GM23338 (cell line): ENCODE data around the gene RAB29. TPM values are rescaled to one million over a fixed set of nuclear protein-coding genes. Genes with fewer than 3 reads are reported as not detected.

Experiments used
- ATAC-seq: fragments of 200-7000 bp; cut with Tn5 transposase; 3 replicates; pipeline ENCODE4 v1.9.1; 2020
- DNase-seq: peaks from one replicate; pipeline ENCODE4 v3.0.0-alpha.2; 2015; ENCODE audit warnings: low spot score
- H2AFZ ChIP-seq: fragments of 200-600 bp; sonication (generic); 2 replicates; pipeline ENCODE4 v1.8.0; 2016; ENCODE audit warnings: antibody characterized with exemption, mild to moderate bottlenecking, moderate library complexity
- H3F3A ChIP-seq: fragments of 200-600 bp; sonication (generic); replicated peaks from 2 replicates; pipeline ENCODE4 v1.8.0; 2017; ENCODE audit warnings: antibody characterized with exemption, mixed run types, low read depth
- H3K27ac ChIP-seq: fragments of 200-600 bp; sonication (generic); 2 replicates; pipeline ENCODE4 v1.6.1; 2016; ENCODE audit warnings: low read depth
- H3K27me3 ChIP-seq: fragments of 200-600 bp; sonication (generic); 2 replicates; pipeline ENCODE4 v1.8.0; 2016; ENCODE audit warnings: mild to moderate bottlenecking, mixed run types, moderate library complexity; ENCODE audit not compliant: insufficient read depth
- H3K36me3 ChIP-seq: fragments of 200-600 bp; sonication (generic); 2 replicates; pipeline ENCODE4 v1.8.0; 2016; ENCODE audit warnings: mild to moderate bottlenecking; ENCODE audit not compliant: insufficient read depth
- H3K4me1 ChIP-seq: fragments of 200-600 bp; sonication (generic); 2 replicates; pipeline ENCODE4 v1.8.0; 2016; ENCODE audit warnings: mild to moderate bottlenecking, moderate library complexity; ENCODE audit not compliant: insufficient read depth
- H3K4me2 ChIP-seq: fragments of 200-600 bp; sonication (generic); 2 replicates; pipeline ENCODE4 v1.7.1; 2017; ENCODE audit warnings: mixed run types
- H3K4me3 ChIP-seq: fragments of 200-600 bp; sonication (generic); 2 replicates; pipeline ENCODE4 v1.6.1; 2016; ENCODE audit warnings: mixed run types
- H3K79me2 ChIP-seq: fragments of 200-600 bp; sonication (generic); replicated peaks from 2 replicates; pipeline ENCODE4 v1.8.0; 2017; ENCODE audit warnings: mild to moderate bottlenecking; ENCODE audit not compliant: insufficient read depth
- H3K9me2 ChIP-seq: fragments of 200-600 bp; sonication (generic); 2 replicates; pipeline ENCODE4 v1.8.0; 2017; ENCODE audit not compliant: insufficient read depth
- H4K20me1 ChIP-seq: fragments of 200-600 bp; sonication (generic); replicated peaks from 2 replicates; pipeline ENCODE4 v1.8.0; 2017; ENCODE audit warnings: mild to moderate bottlenecking; ENCODE audit not compliant: insufficient read depth
- H3K27ac Mint-ChIP-seq: 2 replicates; pipeline ENCODE4 v1.8.0; 2020; ENCODE audit warnings: inconsistent platforms, mild to moderate bottlenecking, moderate library complexity, mixed read lengths
- H3K27me3 Mint-ChIP-seq: 3 replicates; pipeline ENCODE4 v1.8.0; 2022; ENCODE audit warnings: low read depth, mild to moderate bottlenecking, moderate library complexity, mixed read lengths, inconsistent platforms; ENCODE audit not compliant: insufficient read depth, poor library complexity
- H3K36me3 Mint-ChIP-seq: 3 replicates; pipeline ENCODE4 v1.8.0; 2021; ENCODE audit warnings: low read depth, mild to moderate bottlenecking, inconsistent platforms, moderate library complexity, mixed read lengths
- H3K4me1 Mint-ChIP-seq: 3 replicates; pipeline ENCODE4 v1.8.0; 2020; ENCODE audit warnings: mild to moderate bottlenecking, inconsistent platforms, mixed read lengths
- H3K4me3 Mint-ChIP-seq: 3 replicates; pipeline ENCODE4 v1.8.0; 2021; ENCODE audit warnings: moderate library complexity, mild to moderate bottlenecking, inconsistent platforms, mixed read lengths
- H3K9me3 Mint-ChIP-seq: 3 replicates; pipeline ENCODE4 v1.8.0; 2020; ENCODE audit warnings: moderate library complexity, mild to moderate bottlenecking, inconsistent platforms, mixed read lengths
- CREB1 ChIP-seq: fragments of 250-450 bp; sonication (Bioruptor Pico); IDR thresholded peaks from 2 replicates; pipeline ENCODE4 v1.5.0; 2020; ENCODE audit warnings: low read depth, mild to moderate bottlenecking, moderate library complexity
- EZH2phosphoT487 ChIP-seq: fragments of 200-600 bp; sonication (generic); IDR thresholded peaks from one replicate; pipeline ENCODE4 v1.8.1; 2018; ENCODE audit warnings: antibody characterized with exemption; ENCODE audit not compliant: unreplicated experiment
- NANOG ChIP-seq: IDR thresholded peaks from 2 replicates; pipeline ENCODE4 v1.6.1; 2016; ENCODE audit warnings: antibody characterized with exemption, borderline replicate concordance
- POLR2AphosphoS5 ChIP-seq: IDR thresholded peaks from 2 replicates; pipeline ENCODE4 v1.6.1; 2016; ENCODE audit warnings: antibody characterized with exemption, low read depth
- ZNF114 ChIP-seq: fragments of 250-450 bp; sonication (Bioruptor Pico); IDR thresholded peaks from 2 replicates; pipeline ENCODE4 v1.5.0; 2020; ENCODE audit warnings: mild to moderate bottlenecking, moderate library complexity
- ZNF462 ChIP-seq: fragments of 250-450 bp; sonication (Bioruptor Pico); IDR thresholded peaks from 2 replicates; pipeline ENCODE4 v1.5.0; 2020; ENCODE audit warnings: mild to moderate bottlenecking, moderate library complexity
- polyA plus RNA-seq: library from polyadenylated mRNA; unstranded; fragments of >200 nt; fragmentation: Nextera tagmentation; extraction: Ambion mirVana; gene quantifications from 2 replicates; pipeline ENCODE4 v1.2.1, GENCODE V29; 2016
- total RNA-seq: library from RNA; depleted of rRNA; stranded (reverse); fragments of >200 nt; shearing (Covaris generic); gene quantifications from 2 replicates; pipeline ENCODE4 v1.2.3, GENCODE V29; 2014
- TF ChIP-seq, protein P1 (sequence below), 2 experiments: fragments of 200-600 bp in 1 of 2; sonication (generic) in 1 of 2; conservative IDR thresholded peaks; 2 replicates each; pipeline versions ENCODE4 v1.5.1 to v1.6.1; 2016 to 2017; ENCODE audit warnings: antibody characterized with exemption in 2 of 2, low read depth in 2 of 2, mild to moderate bottlenecking in 2 of 2, moderate library complexity in 1 of 2

The RAB29 gene
- total and polyA plus RNA-seq, 2 experiments from 2014 or later, result 7.1 to 9.1 TPM

- TF ChIP-seq EZH2phosphoT487, result no peak
These were observed 30.9 kb downstream of the RAB29 start (continued) for GRCh38 chr1:205744403-205744802.

DNA sequence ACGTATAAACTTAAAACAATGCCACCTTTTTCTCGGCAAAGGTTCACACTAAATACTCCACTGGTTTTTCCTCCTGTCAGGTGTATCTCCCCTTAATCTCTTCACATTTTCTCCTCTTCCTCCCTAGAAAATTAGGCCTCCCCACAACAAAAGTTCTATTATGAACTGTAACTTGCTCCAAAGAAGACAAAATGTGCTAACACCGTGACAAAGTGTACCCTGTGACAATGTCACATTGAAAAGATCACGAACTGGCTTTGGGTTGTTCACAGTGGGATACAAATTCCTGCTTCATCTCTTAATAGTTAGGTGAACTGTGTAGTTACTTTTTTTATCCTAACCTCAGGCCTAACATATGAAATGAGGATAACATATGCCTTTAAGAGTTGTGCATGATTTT lies 31.3 kb downstream of the RAB29 start:
- peak overlapping the region; percentile 71 for H3K4me2 ChIP-seq
- peaks cover 100% of the 10 kb centered on the region for H3K79me2 ChIP-seq
- TF ChIP-seq POLR2AphosphoS5 (no peak), ZNF114 (CRISPR knock-in tag) (no peak), NANOG (no peak), ZNF462 (CRISPR knock-in tag) (no peak), CREB1 (CRISPR knock-in tag) (no peak)
- TF ChIP-seq, protein P1, sequence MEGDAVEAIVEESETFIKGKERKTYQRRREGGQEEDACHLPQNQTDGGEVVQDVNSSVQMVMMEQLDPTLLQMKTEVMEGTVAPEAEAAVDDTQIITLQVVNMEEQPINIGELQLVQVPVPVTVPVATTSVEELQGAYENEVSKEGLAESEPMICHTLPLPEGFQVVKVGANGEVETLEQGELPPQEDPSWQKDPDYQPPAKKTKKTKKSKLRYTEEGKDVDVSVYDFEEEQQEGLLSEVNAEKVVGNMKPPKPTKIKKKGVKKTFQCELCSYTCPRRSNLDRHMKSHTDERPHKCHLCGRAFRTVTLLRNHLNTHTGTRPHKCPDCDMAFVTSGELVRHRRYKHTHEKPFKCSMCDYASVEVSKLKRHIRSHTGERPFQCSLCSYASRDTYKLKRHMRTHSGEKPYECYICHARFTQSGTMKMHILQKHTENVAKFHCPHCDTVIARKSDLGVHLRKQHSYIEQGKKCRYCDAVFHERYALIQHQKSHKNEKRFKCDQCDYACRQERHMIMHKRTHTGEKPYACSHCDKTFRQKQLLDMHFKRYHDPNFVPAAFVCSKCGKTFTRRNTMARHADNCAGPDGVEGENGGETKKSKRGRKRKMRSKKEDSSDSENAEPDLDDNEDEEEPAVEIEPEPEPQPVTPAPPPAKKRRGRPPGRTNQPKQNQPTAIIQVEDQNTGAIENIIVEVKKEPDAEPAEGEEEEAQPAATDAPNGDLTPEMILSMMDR (conservative IDR thresholded peaks at IDR 0.05; ENCODE audit: low read depth in 2 of 2), result no peak
- H3K4me1 ChIP-seq, result peaks cover 57% of the 10 kb centered on the region
- peaks cover 80% of the 10 kb centered on the region for H4K20me1 ChIP-seq
- H3K27me3 Mint-ChIP-seq, result peaks cover 7% of the 10 kb centered on the region
- DNase-seq (no peak), ATAC-seq (no peak)
- H3K4me3 ChIP-seq, result peak overlapping the region; percentile 42
- 0 out of 2 replicates have a peak, but pooled peaks cover 3% of the 10 kb centered on the region for H3F3A ChIP-seq
- peak overlapping the region; percentile 34; the same call in 1 of the 2 replicates for H3K27ac ChIP-seq
- no peaks in the 10 kb centered on the region for H3K9me2 ChIP-seq
- no peak overlapping the region for H3K27ac Mint-ChIP-seq
- H3K4me3 Mint-ChIP-seq, result peak overlapping the region; percentile 42; the same call in 2 of the 3 replicates
- H3K36me3 Mint-ChIP-seq, result peaks cover 43% of the 10 kb centered on the region
- H3K4me1 Mint-ChIP-seq, result peaks cover 53% of the 10 kb centered on the region
- no peak overlapping the region for H2AFZ ChIP-seq
- H3K36me3 ChIP-seq, result no peaks in the 10 kb centered on the region
- H3K27me3 ChIP-seq, result no peaks in the 10 kb centered on the region
- H3K9me3 Mint-ChIP-seq, result no peaks in the 10 kb centered on the region
